ENCODE results near the gene TTF1. TPM values are rescaled to one million over a fixed set of nuclear protein-coding genes. Genes with fewer than 3 reads are reported as not detected.
"Not testable (repeated sequence)": the region's sequence is repeated elsewhere in the genome, so short reads cannot be mapped to it uniquely, and the experiment has no call there.

TTF1 gene
- total RNA-seq, 1 donor from 2014 or later, result 22.3 TPM

GRCh38 chr9:132383462-132383883 lies 23.2 kb downstream of the TTF1 start:
- Mint-ChIP-seq H3K4me1 (ENCODE audit: unreplicated experiment) (peaks cover 8% of the 10 kb centered on the region), H3K4me3 (ENCODE audit: unreplicated experiment) (no peak overlapping the region), H3K9me3 (ENCODE audit: unreplicated experiment) (no peaks in the 10 kb centered on the region), H3K36me3 (ENCODE audit: low read depth, unreplicated experiment) (peaks cover 43% of the 10 kb centered on the region), H3K27me3 (ENCODE audit: unreplicated experiment) (no peaks in the 10 kb centered on the region), H3K27ac (ENCODE audit: unreplicated experiment) (no peak overlapping the region)
- no peak for TF ChIP-seq CTCF (IDR thresholded peaks at IDR 0.05; ENCODE audit: unreplicated experiment)
- DNase-seq (ENCODE audit: low spot score), result no peak

- peaks cover 36% of the 10 kb centered on the region for H3K36me3 Mint-ChIP-seq (ENCODE audit: low read depth, unreplicated experiment)
- no peak overlapping the region for H3K4me3 Mint-ChIP-seq (ENCODE audit: unreplicated experiment)
- TF ChIP-seq CTCF (IDR thresholded peaks at IDR 0.05; ENCODE audit: unreplicated experiment), result no peak
- H3K9me3 Mint-ChIP-seq (ENCODE audit: unreplicated experiment), result no peaks in the 10 kb centered on the region
- H3K27ac Mint-ChIP-seq (ENCODE audit: unreplicated experiment), result peak overlapping the region; percentile 72
- no peak for DNase-seq (ENCODE audit: low spot score)
- peaks cover 8% of the 10 kb centered on the region for H3K4me1 Mint-ChIP-seq (ENCODE audit: unreplicated experiment)
- H3K27me3 Mint-ChIP-seq (ENCODE audit: unreplicated experiment), result no peaks in the 10 kb centered on the region
Observed at GRCh38 chr9:132381966-132382541, 24.6 kb downstream of the TTF1 start.

- not testable (repeated sequence) for H3K27me3 Mint-ChIP-seq (ENCODE audit: unreplicated experiment); H3K9me3 Mint-ChIP-seq (ENCODE audit: unreplicated experiment); DNase-seq (ENCODE audit: low spot score); H3K4me3 Mint-ChIP-seq (ENCODE audit: unreplicated experiment); H3K27ac Mint-ChIP-seq (ENCODE audit: unreplicated experiment)
- peaks cover 25% of the 10 kb centered on the region for H3K36me3 Mint-ChIP-seq (ENCODE audit: low read depth, unreplicated experiment)
- peaks cover 17% of the 10 kb centered on the region for H3K4me1 Mint-ChIP-seq (ENCODE audit: unreplicated experiment)
Observed at GRCh38 chr9:132378416-132378815, 28.2 kb downstream of the TTF1 start.

- Mint-ChIP-seq H3K4me1 (ENCODE audit: unreplicated experiment) (peaks cover 19% of the 10 kb centered on the region), H3K36me3 (ENCODE audit: low read depth, unreplicated experiment) (peaks cover 21% of the 10 kb centered on the region), H3K27me3 (ENCODE audit: unreplicated experiment) (peaks cover 10% of the 10 kb centered on the region)
- not testable (repeated sequence) for DNase-seq (ENCODE audit: low spot score); H3K4me3 Mint-ChIP-seq (ENCODE audit: unreplicated experiment); H3K27ac Mint-ChIP-seq (ENCODE audit: unreplicated experiment); H3K9me3 Mint-ChIP-seq (ENCODE audit: unreplicated experiment)
Observed at GRCh38 chr9:132377769-132378168, 28.9 kb downstream of the TTF1 start.

- peak overlapping the region; percentile 79 for H3K4me3 Mint-ChIP-seq (ENCODE audit: unreplicated experiment)
- no peaks in the 10 kb centered on the region for H3K9me3 Mint-ChIP-seq (ENCODE audit: unreplicated experiment)
- H3K27ac Mint-ChIP-seq (ENCODE audit: unreplicated experiment), result peak overlapping the region; percentile 100
- H3K4me1 Mint-ChIP-seq (ENCODE audit: unreplicated experiment), result peaks cover 64% of the 10 kb centered on the region
- TF ChIP-seq CTCF (IDR thresholded peaks at IDR 0.05; ENCODE audit: unreplicated experiment), result no peak
- peaks cover 20% of the 10 kb centered on the region for H3K36me3 Mint-ChIP-seq (ENCODE audit: low read depth, unreplicated experiment)
- DNase-seq (ENCODE audit: low spot score), result peak; percentile 61
- peaks cover 10% of the 10 kb centered on the region for H3K27me3 Mint-ChIP-seq (ENCODE audit: unreplicated experiment)
Observed at GRCh38 chr9:132372177-132373095, 34.2 kb downstream of the TTF1 start.

GRCh38 chr9:132370592-132370991 lies 36.0 kb downstream of the TTF1 start:
- DNase-seq (ENCODE audit: low spot score), result no peak
- no peaks in the 10 kb centered on the region for H3K9me3 Mint-ChIP-seq (ENCODE audit: unreplicated experiment)
- peaks cover 69% of the 10 kb centered on the region for H3K4me1 Mint-ChIP-seq (ENCODE audit: unreplicated experiment)
- TF ChIP-seq CTCF (IDR thresholded peaks at IDR 0.05; ENCODE audit: unreplicated experiment), result no peak
- H3K36me3 Mint-ChIP-seq (ENCODE audit: low read depth, unreplicated experiment), result peaks cover 12% of the 10 kb centered on the region
- peak overlapping the region; percentile 100 for H3K27ac Mint-ChIP-seq (ENCODE audit: unreplicated experiment)
- H3K27me3 Mint-ChIP-seq (ENCODE audit: unreplicated experiment), result peaks cover 4% of the 10 kb centered on the region
- no peak overlapping the region for H3K4me3 Mint-ChIP-seq (ENCODE audit: unreplicated experiment)
